CD1c-positive myeloid dendritic cell (primary cell): ENCODE data around the gene C1QTNF6.

Experiments
- DNase-seq: peaks from one replicate; pipeline ENCODE4 v3.0.0-alpha.2; 2016; ENCODE audit errors: extremely low spot score

The C1QTNF6 gene

DNA sequence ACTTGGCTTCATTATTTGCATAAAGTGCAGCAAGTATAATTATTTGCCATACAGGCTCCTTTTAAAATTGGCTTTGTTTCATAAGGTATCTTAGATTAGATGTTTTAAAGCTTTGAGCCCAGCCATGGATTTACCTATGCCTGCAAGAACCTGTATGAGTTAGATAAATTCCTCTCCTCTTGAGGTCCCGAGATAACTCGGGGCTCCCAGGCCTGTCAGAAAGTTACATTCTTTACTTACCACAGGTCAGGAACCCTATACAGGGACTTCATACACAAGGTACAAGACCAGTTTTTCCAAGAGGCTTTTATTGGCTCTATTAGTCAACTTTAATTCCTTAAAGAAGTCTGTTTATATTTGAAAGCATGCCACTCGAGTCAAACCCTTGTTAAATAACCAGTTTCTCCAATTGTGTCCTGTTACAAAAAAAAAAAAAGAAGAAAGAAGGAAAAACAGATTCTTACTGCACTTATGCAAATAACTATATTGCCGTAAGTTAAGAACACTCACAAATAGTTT, 2.3 kb upstream of the C1QTNF6 start:
- no peak for DNase-seq

GRCh38 chr22:37188901-37189466, 937 bp upstream of the C1QTNF6 start:
- DNase-seq, result no peak

- DNase-seq, result no peak
These were observed 526 bp downstream of the C1QTNF6 start for GRCh38 chr22:37187552-37187890.

- DNase-seq, result no peak
These were observed 987 bp downstream of the C1QTNF6 start for GRCh38 chr22:37186997-37187522.

GRCh38 chr22:37186228-37186996, 1.6 kb downstream of the C1QTNF6 start:
- peak; percentile 58 for DNase-seq

DNA sequence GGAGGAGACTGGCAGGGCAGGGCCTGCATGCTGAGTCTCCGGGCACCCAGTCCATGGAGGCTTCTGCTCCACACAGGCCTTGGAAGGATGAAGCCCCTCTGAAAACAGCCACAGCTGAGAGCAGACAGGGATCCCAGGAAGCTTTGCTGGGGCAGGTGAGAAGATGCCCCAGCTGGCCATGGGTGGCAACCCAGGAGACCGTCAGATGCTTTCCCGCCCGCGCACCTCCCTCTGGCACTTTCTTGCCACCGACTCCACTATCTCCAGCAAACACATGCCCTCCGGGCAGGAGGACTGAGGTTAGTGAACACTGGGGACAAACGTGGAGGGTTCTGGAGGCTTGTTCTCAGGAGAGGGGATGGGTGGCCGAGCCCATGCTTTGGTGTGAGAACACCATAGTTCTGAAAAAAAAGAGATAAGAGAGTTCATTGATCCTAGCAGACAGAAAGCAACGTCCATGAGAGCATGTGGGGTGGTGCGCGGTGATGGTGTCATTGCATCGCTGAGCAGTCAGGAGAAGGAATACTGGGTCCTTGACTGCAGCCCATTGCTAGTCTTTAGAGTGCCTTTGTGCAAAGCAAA, 2.3 kb downstream of the C1QTNF6 start:
- DNase-seq, result no peak

GRCh38 chr22:37184816-37185541, 3.1 kb downstream of the C1QTNF6 start:
- no peak for DNase-seq

GRCh38 chr22:37184380-37184755, 3.7 kb downstream of the C1QTNF6 start:
- DNase-seq, result no peak

DNA sequence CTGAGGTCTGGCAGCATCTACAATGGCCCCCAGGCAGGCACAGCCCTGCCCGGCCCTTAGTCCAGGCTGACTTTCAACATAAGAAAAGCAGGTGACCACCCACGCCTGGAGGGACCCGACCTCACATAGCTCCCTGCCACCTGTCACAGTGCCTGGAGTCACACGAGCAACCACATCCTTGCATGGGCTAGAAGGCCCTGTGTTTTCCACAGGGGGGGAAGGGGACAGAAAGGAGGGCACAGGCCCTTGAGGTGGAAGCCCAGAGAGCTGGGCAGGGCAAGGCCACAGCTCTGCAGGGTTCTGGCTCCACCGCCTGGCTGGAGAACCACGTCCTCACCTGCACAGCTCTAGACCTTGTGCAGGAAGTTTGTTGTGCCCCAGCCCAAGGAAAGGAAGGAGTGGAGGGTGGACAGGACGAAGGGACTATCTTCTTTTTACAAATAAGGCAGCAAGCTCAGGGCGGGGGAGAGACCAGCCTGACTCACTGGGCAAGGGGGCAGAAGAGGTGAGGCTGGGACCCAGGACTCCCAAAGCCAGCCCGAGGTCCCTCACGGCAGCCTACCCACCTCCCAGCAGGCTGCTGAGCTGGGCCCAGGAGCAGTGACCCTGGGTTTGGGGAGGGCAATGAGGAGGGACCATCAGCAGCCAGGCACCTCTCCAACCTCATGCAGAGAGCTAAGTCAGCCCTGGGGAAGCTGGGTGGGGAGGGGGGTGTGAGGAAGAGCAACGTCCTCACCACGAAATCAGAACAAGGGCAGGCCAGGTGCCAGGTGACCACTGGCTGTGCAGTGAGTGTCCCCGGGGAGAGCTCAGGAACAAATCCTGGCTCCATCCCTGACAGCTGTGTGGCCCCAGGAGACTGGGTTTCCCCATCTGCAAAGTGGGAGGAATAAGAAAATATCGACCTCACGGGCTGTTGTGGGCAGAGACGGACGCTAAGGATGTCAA, 4.3 kb downstream of the C1QTNF6 start:
- no peak for DNase-seq

- DNase-seq, result no peak
These were observed 5.2 kb downstream of the C1QTNF6 start for GRCh38 chr22:37182949-37183245.

DNA sequence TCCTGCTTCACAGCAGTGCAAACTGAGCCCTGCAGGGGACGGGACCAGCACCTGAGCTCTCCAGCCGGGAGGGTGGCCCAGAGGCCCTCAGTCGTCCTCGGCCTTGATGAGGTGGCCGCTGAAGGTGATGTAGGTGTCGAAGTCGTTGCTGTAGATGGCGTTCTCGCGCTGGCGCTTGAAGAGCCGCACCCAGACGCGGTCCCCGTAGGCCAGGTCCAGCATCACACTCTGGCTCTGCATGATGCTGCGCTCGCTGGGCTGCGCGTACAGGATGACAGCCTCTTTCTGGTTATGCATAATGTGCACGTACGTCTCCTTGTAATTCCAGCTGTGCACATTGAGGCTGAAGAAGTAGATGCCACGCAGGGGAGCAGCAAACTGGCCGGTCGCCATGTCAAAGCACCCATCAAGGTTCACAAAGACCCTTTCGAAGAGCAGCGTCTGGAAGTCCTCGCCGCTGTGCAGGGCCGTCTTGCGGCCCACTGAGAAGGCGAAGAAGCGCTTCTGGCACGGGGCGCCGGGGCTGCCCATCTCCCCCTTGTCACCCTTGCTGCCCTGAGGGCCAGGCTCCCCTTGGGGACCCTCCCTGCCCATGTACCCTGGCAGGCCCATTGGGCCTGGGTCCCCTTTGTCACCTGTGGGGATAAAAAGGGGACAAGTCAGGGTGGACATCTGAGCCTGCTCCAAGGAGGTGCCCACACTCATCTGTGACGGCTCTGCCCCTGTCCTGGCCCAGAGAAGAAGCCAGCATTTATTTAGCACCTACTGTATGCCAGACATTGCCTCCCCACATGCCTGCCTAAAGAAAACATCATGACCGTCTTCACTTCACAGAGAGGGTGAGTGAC, 5.7 kb downstream of the C1QTNF6 start:
- DNase-seq, result no peak

GRCh38 chr22:37181681-37182080, 6.4 kb downstream of the C1QTNF6 start:
- DNase-seq, result no peak

- no peak for DNase-seq
These were observed 7.4 kb downstream of the C1QTNF6 start for GRCh38 chr22:37180531-37181231.

DNA sequence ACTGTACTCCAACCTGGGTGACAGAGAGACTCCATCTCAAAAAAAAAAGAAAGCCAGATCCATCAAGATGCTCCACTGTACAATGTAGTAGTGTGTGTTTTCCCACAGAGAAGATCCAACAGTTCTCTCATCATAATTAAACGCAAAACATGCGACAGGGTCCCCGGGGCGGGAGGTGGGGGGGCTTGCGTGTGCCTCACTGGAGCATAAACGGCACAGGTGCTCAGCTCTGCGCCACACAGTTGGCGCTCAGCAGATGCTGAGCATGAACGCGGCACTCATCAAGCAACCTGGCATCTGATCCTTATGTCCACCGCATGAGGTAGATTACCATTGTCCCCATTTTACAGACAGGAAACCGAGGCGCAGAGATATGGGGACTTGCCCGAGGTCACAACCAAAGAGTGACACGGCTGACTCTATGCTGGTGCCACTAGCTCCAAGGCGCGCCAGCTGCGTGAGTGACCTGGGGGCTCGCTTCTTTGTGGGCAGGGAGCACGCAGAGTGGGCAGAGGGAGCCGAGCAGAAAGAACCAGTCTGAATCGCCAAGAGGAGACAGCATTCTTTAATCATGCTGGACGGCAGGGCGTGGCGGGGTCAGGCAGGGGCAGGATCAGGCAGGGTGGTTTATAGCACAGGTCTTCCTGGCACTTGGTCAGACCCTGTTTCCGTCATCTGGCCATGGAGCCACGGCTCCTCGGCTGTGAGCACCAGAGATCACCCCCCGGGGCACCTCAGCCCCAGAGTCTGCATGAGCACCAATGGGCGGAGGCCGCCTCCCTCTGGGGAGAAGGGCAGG, 8.2 kb downstream of the C1QTNF6 start:
- no peak for DNase-seq

GRCh38 chr22:37179126-37179470, 8.9 kb downstream of the C1QTNF6 start:
- DNase-seq, result no peak

DNA sequence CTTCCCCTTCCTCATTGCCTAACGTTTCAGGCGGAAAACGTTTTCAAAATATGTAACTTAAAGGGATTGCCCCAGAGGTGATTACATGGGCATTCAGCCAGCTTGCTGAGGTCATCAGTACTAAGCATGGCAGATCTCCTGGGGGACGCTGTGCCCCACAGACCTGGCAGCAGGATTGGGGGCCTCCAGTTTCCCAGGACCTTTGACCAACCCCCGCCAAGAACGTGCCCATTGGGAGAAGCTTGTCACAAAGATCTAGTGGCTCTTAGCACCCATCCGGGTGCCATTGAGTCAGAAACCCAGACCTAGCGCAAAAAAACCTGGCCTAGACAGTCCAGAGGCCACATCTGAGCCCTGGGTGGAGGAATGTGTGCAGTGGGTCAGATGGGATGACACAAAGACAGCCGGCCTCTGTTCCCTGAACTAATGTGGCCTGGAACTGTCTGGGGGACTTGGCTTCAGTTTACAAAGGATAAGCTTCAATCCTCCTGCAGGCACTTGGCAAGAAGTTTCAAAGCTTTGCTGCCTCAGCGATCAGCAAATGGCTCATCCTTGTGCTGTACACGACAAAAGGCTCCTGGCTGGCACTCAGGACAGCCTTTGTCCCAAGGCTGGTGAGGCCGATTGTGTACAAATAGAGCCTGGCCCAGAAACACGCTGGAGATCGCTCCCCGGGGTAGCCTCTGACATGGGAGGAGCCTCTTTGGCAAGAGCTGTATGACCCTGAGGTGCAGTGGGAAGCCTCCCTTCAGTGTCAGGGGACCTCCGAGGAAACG, 9.5 kb downstream of the C1QTNF6 start:
- peak; percentile 38 for DNase-seq

DNA sequence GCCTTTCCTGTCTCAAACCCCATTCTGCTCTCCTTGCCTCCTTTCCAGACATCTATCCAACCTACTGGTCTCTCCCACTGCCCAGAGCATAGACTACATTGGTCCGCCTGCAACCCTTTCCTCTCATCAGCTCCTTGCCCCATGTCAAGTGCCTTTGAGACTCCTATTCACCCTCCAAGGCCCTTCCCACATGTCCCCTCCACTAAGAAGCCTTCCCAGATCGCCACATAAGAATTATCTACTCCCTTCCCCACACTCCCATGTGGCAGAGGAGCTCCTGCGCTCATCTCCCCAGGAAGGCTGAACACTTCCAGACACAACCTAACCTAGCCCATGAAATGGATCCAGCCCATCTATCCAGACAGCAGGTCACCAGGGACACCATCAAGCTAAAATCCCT, 10.3 kb downstream of the C1QTNF6 start:
- DNase-seq, result no peak

- DNase-seq, result no peak
These were observed 10.8 kb downstream of the C1QTNF6 start for GRCh38 chr22:37177221-37177620.
